HS-27A (cell line): ENCODE results near the gene ZDHHC22.

Source experiments
- DNase-seq: peaks from one replicate; pipeline ENCODE4 v3.0.0-alpha.2; 2012; ENCODE audit warnings: low read depth, missing footprints

The ZDHHC22 gene

DNA sequence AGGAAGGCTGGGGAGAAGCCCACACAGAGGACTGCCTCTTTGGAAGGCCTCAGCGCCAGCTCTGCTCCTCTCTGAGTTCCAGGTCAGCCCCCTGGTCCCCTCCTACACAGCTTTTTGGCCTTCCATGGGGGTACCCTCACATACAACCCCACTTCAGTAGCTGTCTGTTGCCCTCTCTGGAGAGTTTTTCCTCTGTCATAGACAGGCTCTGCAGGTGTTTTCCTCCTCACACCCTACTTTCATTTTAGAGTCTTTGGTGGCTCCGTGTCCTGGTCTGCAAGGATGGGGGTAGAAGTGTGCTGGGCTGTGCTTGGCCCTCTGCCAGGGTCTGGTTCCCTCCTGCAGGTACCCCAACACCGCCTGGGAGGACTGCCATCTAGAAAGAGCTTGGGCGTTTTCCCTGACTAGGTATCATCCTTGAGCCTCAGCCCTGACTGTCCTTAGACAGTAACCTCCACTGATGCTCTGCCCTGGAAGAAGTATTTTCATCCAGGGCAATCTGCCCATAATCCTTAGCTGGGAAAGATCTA, 15.1 kb downstream of the ZDHHC22 start:
- DNase-seq: no peak

GRCh38 chr14:77125823-77126325, 15.7 kb downstream of the ZDHHC22 start:
- no peak for DNase-seq

DNA sequence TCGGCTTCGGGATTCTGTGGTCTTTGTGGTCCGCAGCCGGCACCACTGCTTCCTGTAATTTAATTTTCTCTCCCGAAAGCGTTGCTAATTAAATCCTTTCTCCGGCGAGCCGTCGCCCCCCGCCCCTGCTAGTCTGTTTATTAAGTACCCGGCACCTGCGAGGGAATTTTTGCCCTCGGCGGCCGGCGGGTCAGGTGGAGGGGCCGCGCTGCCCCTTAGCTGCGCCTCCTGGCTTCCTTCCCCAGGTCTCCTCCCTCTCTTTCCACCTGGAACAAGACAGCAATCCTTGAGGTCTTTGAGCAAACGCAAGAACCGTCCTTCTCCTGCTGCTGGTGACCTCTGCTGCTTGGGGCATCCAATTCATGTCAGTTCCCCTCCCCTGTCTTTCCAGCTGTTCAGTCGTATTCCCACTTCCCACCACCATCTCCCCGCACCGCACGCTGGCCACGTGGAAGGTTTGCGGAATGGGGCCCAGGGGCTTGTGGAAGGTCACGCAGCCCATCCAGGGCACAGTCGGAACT, 16.2 kb downstream of the ZDHHC22 start:
- no peak for DNase-seq

DNA sequence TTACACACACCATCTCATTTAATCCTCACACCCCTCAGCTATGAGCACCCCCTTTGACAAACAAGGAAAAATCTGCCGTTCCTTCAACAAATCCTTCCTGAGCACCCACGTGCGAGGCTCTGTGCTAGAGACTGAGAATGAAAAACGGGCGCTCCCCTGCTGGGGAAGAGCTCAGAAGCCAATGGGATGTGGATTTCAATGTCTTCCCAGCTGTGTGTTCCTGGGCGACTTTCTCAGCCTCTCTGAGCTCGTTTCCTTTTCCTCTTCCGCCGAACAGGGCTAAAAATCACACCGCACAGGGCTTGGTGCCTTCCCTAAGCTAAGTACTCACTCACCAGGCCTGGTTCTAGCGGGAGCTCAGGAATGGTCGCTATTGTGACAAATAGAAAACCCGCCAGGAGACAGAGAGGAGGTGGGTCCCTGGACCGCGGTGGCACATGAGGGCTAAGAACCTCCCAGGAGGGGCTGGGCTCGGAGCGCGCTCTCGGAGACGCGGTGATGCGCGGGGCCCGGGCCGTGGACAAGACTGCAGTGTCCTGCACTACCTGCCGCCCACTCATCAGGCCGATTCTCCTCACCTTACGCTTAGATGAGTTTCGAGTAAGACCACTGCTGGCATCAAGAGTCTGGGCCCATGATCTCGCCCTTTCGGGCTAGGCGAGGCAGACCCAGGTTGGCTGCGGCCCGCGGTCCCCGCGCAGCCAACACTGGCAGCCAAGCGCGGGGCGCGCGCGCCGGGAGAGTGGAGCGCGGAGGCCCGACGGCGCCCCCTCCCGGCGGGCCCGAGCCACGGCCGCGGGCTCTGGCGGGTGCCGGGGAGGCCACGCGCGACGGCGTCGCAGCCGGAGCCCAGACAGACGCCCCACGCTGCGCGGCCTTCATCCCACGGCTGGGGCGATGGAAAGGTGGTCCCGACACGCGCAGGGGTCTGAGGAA, 17.0 kb downstream of the ZDHHC22 start:
- no peak for DNase-seq

DNA sequence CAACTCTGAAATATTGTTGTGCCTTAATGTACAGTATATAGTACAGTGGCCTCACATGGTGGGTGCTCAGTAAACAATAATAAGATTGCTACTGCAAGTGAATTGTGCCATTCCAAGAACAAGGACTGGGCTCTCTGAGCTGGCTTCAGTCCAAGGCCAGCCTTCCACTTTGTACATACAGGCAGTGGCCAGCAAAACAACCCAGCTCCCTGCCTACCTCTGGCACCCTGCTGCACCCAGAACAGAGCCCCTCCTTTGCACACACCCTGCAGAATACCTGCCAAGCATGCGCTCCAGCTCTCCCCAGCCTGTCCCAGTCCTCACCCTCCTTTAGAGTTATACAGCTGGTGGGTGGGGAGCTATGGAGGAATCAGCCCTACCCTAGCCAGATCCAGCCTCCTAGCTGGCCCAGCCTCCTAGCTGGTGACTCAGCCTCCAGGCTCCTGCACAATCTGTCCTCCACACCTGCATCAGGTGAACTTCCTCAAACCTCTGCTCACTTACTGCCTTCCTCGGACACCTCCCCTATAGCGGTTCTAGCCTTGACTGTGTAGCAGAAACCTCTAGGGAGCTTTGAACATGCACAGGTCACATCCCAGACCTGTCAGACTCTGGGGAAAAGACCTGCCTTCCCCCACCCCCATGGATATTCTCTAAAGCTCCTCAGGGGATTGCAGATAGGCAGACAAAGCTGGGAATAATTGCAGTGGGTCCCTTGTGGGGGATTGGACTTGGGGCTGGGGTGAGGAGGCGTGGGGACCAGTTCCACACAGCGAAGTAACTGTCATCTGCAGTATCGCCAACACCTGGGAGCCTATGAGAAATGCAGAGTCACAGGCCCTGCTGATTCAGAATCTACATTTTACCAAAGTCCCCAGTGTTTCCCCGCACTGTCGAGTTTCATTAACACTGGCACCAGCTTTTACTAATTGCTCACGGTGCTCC, 17.9 kb downstream of the ZDHHC22 start:
- DNase-seq: no peak

- no peak for DNase-seq
Measured at GRCh38 chr14:77122526-77123125, 19.0 kb downstream of the ZDHHC22 start.

- DNase-seq: no peak
Measured at GRCh38 chr14:77120771-77121743, 20.5 kb downstream of the ZDHHC22 start.

DNA sequence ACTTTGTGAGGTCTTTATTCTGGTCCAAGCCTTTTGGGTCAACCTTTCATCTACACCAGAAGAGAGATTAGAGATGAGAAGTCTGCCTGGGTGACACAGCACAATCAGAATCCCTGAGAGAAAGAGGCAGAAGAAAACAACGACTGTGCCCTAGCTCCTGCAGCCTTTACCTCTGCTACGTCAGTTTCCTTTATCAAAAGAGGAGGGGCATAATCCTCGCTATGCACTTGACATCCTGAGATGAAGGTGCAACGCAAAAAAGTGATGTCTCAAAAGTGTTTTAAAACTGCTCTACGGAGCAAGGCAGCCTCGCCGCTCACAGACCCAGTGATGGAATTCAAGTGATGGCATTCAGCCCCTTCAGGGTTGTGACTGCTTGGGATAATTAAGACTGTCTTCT, 21.7 kb downstream of the ZDHHC22 start:
- no peak for DNase-seq

DNA sequence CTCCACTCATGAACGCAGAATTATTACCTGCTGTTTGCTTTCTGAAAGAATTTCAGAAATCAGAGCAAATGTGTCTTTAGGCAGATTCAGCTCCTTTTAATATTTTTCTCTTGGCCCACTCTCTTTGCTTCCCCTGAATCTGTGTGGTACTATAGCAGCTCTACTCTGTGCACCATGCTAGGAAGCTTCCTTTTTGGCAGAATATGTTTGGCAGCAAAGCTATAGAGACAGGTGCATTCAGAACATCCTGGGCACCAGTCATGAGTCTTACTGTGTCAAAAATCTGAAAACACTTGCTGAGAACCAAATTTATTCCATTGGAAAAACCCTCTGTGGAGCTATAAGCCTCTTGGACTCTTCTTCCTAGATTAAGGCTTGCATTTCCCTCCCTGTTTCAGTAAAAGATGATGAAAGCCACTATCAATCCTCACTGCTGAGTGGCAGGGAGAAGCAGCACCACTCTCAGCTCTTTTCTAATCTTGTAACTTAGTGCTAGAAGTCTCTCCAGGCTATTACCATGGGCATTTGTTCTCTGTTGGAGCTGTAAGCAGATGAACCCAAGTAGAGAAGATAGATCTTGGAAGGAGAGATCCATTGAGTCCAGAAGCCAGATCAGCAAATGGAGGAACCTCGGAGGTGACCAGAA, 25.3 kb downstream of the ZDHHC22 start:
- no peak for DNase-seq

GRCh38 chr14:77114609-77115008, 27.0 kb downstream of the ZDHHC22 start:
- no peak for DNase-seq

- DNase-seq: no peak
Measured at GRCh38 chr14:77113644-77114043, 27.9 kb downstream of the ZDHHC22 start.

- DNase-seq: no peak
Measured at GRCh38 chr14:77111021-77111420, 30.6 kb downstream of the ZDHHC22 start.

DNA sequence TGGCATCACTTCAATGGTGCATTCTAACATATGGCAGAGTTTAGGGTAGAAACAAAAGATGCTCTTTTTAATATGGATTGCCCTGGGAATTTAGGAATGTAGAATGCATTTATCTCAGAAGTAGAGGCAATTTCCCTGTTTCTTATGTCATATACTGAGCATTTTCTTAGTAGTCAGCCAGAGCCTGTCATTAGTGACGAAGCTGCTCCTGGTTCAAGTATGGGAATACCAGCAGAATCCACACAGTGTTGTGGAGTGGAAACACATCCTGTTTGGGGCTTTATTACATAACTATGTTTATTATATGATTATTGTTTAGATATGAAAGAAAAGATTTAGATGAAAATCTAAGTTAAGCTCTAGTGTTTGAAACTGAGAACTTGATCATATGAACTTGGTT, 31.3 kb downstream of the ZDHHC22 start:
- no peak for DNase-seq

DNA sequence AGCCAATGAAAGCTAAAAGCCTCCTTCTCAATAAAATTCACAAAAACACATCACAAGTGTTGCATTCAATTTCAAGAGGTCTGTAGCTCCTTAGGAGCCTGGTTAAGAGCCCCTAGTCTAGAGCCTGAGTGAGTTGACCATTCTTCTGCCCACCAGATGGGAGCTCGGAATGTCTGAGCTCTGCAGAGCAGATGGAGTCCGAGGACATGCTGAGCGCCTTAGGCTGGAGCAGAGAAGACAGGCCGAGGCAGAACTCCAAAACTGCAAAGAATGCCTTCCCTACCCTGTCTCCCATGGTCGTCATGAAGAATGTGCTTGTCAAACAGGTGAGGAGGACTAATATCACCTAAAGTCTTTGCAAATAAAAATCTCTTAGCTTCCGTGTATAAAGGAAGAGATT, 31.9 kb downstream of the ZDHHC22 start:
- no peak for DNase-seq

DNA sequence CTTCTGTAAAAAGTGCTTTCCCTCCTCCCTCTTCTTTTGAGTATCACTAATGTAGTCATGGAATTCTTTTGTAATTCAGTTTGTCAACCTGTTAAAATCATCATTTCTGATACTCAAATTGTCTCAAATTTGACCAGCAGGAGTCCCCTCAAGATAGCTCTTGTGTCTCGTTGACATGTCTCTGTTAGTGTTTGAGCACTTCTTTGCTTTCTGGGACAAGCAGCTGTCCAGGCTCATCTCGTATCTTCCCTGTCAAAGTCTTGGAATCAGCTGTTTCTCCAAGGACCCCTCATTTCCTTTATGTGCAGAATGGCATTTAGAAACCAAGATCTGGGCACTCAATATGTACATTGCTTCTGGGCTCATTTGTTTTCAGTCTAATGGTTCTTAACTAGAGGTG, 32.8 kb downstream of the ZDHHC22 start:
- no peak for DNase-seq

DNA sequence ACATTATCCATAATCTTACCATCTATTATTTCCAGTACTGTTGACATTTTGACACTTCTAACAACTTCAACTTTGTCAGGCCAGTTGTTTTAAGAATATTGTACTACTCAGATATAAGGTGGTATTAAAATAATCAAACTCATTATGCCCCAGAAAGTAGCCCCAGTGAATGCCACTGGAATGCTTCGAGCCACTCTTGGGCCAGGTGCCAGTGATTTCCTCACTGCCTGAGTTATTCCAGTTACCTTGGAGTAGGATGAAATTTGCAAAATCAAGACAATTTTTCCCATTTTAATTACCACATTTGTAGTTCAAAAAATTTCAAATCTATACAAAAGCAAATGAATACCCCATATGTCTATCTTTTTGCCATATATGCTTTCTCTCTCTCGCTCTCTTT, 34.4 kb downstream of the ZDHHC22 start:
- no peak for DNase-seq

DNA sequence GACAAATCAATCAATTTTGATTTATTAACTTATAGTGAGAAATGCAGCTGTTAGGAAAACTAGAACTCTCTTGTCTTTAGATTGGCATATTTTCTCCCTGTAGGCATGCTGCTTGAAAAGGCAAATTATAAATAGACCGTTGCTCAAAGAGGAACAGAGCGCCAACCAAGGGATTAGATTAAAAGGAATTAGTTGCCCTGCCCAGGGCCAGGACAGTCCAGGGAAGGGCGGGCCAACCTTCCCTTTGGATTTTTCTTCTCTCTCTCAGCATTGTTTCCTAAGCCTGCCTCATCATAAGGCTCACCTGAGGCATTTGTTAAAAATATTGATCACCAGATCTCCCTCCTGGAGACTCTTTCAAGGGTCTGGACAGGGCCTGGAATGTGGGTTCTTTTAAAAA, 34.9 kb downstream of the ZDHHC22 start:
- no peak for DNase-seq

- no peak for DNase-seq
Measured at GRCh38 chr14:77105145-77105939, 36.2 kb downstream of the ZDHHC22 start.

DNA sequence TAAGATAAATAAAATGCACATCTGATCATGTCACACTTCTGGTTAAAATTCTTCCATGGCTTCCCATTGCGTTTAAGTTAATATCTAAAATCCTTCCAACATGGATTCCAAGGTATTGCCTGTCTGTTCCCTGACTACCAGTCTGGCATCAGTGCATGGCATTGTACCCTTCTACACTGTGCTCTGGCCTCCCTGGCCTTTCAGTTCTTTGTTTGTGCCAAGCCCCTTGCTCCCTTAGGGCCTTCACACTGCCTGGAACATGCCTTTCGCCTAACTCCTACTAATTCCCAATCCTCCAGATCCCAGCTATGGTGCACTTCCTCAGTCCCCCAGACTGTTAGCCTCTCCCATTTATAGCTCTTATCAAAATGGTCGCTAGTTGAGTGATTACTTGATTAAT, 37.2 kb downstream of the ZDHHC22 start:
- no peak for DNase-seq
